SK-N-MC (cell line): Measurements from ENCODE around the gene XRCC6.
"Not testable (repeated sequence)": the region's sequence is repeated elsewhere in the genome, so short reads cannot be mapped to it uniquely, and the experiment has no call there.

Source experiments
- EZH2 ChIP-seq: fragments of 200-600 bp; sonication (generic); IDR thresholded peaks from one replicate; pipeline ENCODE4 v1.6.1; 2017; ENCODE audit warnings: antibody characterized with exemption
- POLR2AphosphoS5 ChIP-seq: IDR thresholded peaks from 2 replicates; pipeline ENCODE4 v1.6.1; 2012; ENCODE audit warnings: mild to moderate bottlenecking, low read depth, low read length, borderline replicate concordance

GRCh38 chr22:41572305-41572704 lies 48.8 kb upstream of the XRCC6 start:
- not testable (repeated sequence) for TF ChIP-seq EZH2, POLR2AphosphoS5
